Endothelial cell of umbilical vein (primary cell): ENCODE data around the gene CCDC177. TPM values are rescaled to one million over a fixed set of nuclear protein-coding genes. Genes with fewer than 3 reads are reported as not detected.

Experiments used
- BruUV-seq: library from RNA; stranded (reverse); fragments of 400-500 nt; replicated peaks from 2 replicates; lab custom pipeline; 2021; lab: Mats Ljungman, UMichigan
- CTCF ChIA-PET: fragments of 300-600, 350-600 bp; sonication (Branson Sonifier 250); formaldehyde crosslinking; loops from one replicate; lab custom pipeline; 2021; ENCODE audit warnings: antibody characterized with exemption, inconsistent platforms; lab: Charles Lee
- POLR2A ChIA-PET: fragments of 300-600, 350-600 bp; sonication (Branson Sonifier 250); formaldehyde crosslinking; loops from one replicate; lab custom pipeline; 2021; ENCODE audit warnings: antibody characterized with exemption, inconsistent platforms; lab: Charles Lee
- DNase-seq: peaks from one replicate; pipeline ENCODE4 v3.0.0-alpha.2; 2011; ENCODE audit warnings: low read depth, low spot score
- FAIRE-seq: peaks from 2 replicates; lab custom pipeline; 2011; peaks lifted over from hg19 to GRCh38; lab: Jason Lieb, UNC
- H2AFZ ChIP-seq: 2 replicates; pipeline ENCODE4 v1.6.0; 2012; ENCODE audit warnings: low read depth, low read length, control low read depth, inconsistent platforms
- H3K27ac ChIP-seq: 2 replicates; pipeline ENCODE4 v1.5.1; 2011; ENCODE audit warnings: low read depth, mild to moderate bottlenecking, control low read depth, low read length, moderate library complexity; ENCODE audit not compliant: insufficient read depth
- H3K27me3 ChIP-seq, 2 experiments: 2 replicates each; pipeline versions ENCODE4 v1.6.0 to v1.6.1; 2011; ENCODE audit warnings: low read length in 2 of 2, mixed read lengths in 1 of 2; ENCODE audit not compliant: control insufficient read depth in 2 of 2, insufficient read depth in 2 of 2
- H3K36me3 ChIP-seq, 2 experiments: 2 replicates in 1 of 2; 3 replicates in 1 of 2; pipeline ENCODE4 v1.5.1; 2011; ENCODE audit warnings: low read length in 2 of 2, mild to moderate bottlenecking in 1 of 2, moderate library complexity in 1 of 2; ENCODE audit not compliant: control insufficient read depth in 2 of 2, insufficient read depth in 2 of 2; ENCODE audit errors: extremely low read depth in 1 of 2
- H3K4me1 ChIP-seq: 3 replicates; pipeline ENCODE4 v1.5.1; 2011; ENCODE audit warnings: mild to moderate bottlenecking, low read length; ENCODE audit not compliant: control insufficient read depth, insufficient read depth; ENCODE audit errors: extremely low read depth
- H3K4me2 ChIP-seq: 2 replicates; pipeline ENCODE4 v1.6.1; 2011; ENCODE audit warnings: low read length, control low read depth, mixed read lengths; ENCODE audit not compliant: insufficient read depth
- H3K4me3 ChIP-seq, 3 experiments: fragments of 200-600 bp in 1 of 3; sonication (generic), shearing (Covaris generic) in 1 of 3; replicated peaks in 1 of 3; 2 replicates each; pipeline ENCODE4 v1.5.1; 2011 to 2016; ENCODE audit warnings: control low read depth in 3 of 3, low read length in 3 of 3, mild to moderate bottlenecking in 2 of 3, inconsistent platforms in 1 of 3, low read depth in 1 of 3, moderate library complexity in 1 of 3; ENCODE audit not compliant: insufficient read depth in 1 of 3
- H3K79me2 ChIP-seq: 2 replicates; pipeline ENCODE4 v1.6.0; 2012; ENCODE audit warnings: low read length, inconsistent platforms; ENCODE audit not compliant: control insufficient read depth, insufficient read depth
- H3K9ac ChIP-seq: replicated peaks from 2 replicates; pipeline ENCODE3; 2011; ENCODE audit warnings: low read length, control low read depth; ENCODE audit not compliant: insufficient read depth; ENCODE audit errors: extremely low read depth
- H3K9me1 ChIP-seq: replicated peaks from 3 replicates; pipeline ENCODE4 v1.6.0; 2011; ENCODE audit warnings: mild to moderate bottlenecking, low read length; ENCODE audit not compliant: control insufficient read depth, insufficient read depth; ENCODE audit errors: extremely low read depth
- H3K9me3 ChIP-seq: replicated peaks from 2 replicates; pipeline ENCODE4 v1.5.1; 2012; ENCODE audit warnings: low read length, inconsistent platforms; ENCODE audit not compliant: control insufficient read depth, insufficient read depth
- H4K20me1 ChIP-seq: replicated peaks from 2 replicates; pipeline ENCODE3; 2011; ENCODE audit warnings: mild to moderate bottlenecking, low read length; ENCODE audit not compliant: control insufficient read depth, insufficient read depth; ENCODE audit errors: extremely low read depth
- CTCF ChIP-seq, 2 donors: IDR thresholded peaks; 1 replicate in 1 of 2; 2 replicates in 1 of 2; pipeline ENCODE4 v1.5.1; 2011; ENCODE audit warnings: low read length in 2 of 2, mild to moderate bottlenecking in 2 of 2, moderate library complexity in 2 of 2, control low read depth in 1 of 2, inconsistent platforms in 1 of 2, low read depth in 1 of 2; ENCODE audit not compliant: insufficient read depth in 1 of 2; ENCODE audit errors: extremely low read depth in 1 of 2
- EZH2 ChIP-seq: IDR thresholded peaks from 2 replicates; pipeline ENCODE4 v1.6.1; 2012; ENCODE audit warnings: borderline replicate concordance, low read depth, mild to moderate bottlenecking, moderate library complexity, low read length, inconsistent platforms; ENCODE audit not compliant: severe bottlenecking
- FOS ChIP-seq: IDR thresholded peaks from 2 replicates; pipeline ENCODE4 v1.6.1; 2011; ENCODE audit warnings: mild to moderate bottlenecking, low read length, moderate library complexity, borderline replicate concordance; ENCODE audit not compliant: insufficient read depth
- GATA2 ChIP-seq: IDR thresholded peaks from 2 replicates; pipeline ENCODE4 v1.7.0; 2011; ENCODE audit warnings: low read depth, mild to moderate bottlenecking, moderate library complexity, mixed read lengths, low read length; ENCODE audit not compliant: insufficient read length, insufficient read depth
- JUN ChIP-seq: IDR thresholded peaks from 2 replicates; pipeline ENCODE4 v1.6.1; 2011; ENCODE audit warnings: borderline replicate concordance, low read depth; ENCODE audit not compliant: insufficient read length, insufficient read depth
- MAX ChIP-seq: IDR thresholded peaks from 2 replicates; pipeline ENCODE4 v1.6.1; 2011; ENCODE audit not compliant: insufficient read depth, insufficient read length
- MYC ChIP-seq: IDR thresholded peaks from one replicate; pipeline ENCODE4 v1.6.1; 2011; ENCODE audit warnings: mild to moderate bottlenecking, low read depth, low read length
- POLR2A ChIP-seq: IDR thresholded peaks from 2 replicates; pipeline ENCODE4 v1.6.1; 2012; ENCODE audit warnings: low read depth, mild to moderate bottlenecking, control low read depth, low read length
- POLR2AphosphoS5 ChIP-seq: IDR thresholded peaks from 2 replicates; pipeline ENCODE4 v1.6.1; 2012; ENCODE audit warnings: low read depth, mild to moderate bottlenecking, control low read depth, low read length, moderate library complexity; ENCODE audit not compliant: insufficient read depth
- dilution Hi-C: fragments of 300-500 bp; cut with MboI; formaldehyde crosslinking; loops from one replicate; pipeline ENCODE4 v1.15.0; 2019; ENCODE audit warnings: low sequenced_read_pairs; ENCODE audit not compliant: extremely low pct_ligation_motif_present
- intact Hi-C: fragments of 100-400 bp; cut with micrococcal nuclease; formaldehyde crosslinking; loops from one replicate; pipeline ENCODE4 v1.10.0; 2022
- polyA plus RNA-seq, 4 experiments: library from polyadenylated mRNA; depleted of rRNA in 3 of 4; stranded (reverse) in 3 of 4; unstranded in 1 of 4; fragments of >200 nt; gene quantifications; 2 replicates each; pipeline versions ENCODE4 v1.2.1 to v1.2.3, GENCODE V29; 2011 to 2012; ENCODE audit warnings: missing spikeins in 1 of 4
- total RNA-seq: library from RNA; stranded (reverse); gene quantifications from 2 replicates; pipeline ENCODE4 v1.2.3, GENCODE V29; 2021

Gene CCDC177
- total and polyA plus RNA-seq, 2 donors (not counting 3 experiments of a cell fraction or from before 2014, with no cell fraction given): not detected

- Histone ChIP-seq H3K27ac (no peak overlapping the region), H4K20me1 (no peaks in the 10 kb centered on the region), H3K9me3 (no peaks in the 10 kb centered on the region), H3K27me3 (peaks cover 66 to 85% of the 10 kb centered on the region in 2 experiments), H3K36me3 (no peaks in the 10 kb centered on the region), H3K4me1 (peaks cover 9% of the 10 kb centered on the region), H3K4me2 (no peak overlapping the region), H3K79me2 (no peaks in the 10 kb centered on the region), H2AFZ (peak overlapping the region; percentile 18), H3K9me1 (no peaks in the 10 kb centered on the region), H3K9ac (no peak overlapping the region), H3K4me3 (no peak overlapping the region)
- ChIA-PET POLR2A (no interaction called here), CTCF (interaction anchor here (0.9 to 2.8 kb wide), 6 partner anchors 9 to 36 kb away, joined by 3 to 14 read pairs (median 4); no protein-coding TSS in a partner anchor)
- FAIRE-seq (no peak), DNase-seq (no peak)
- BruUV-seq: no TSS peak
- TF ChIP-seq MYC: no peak
- intact Hi-C loops (no loop called here), dilution Hi-C loops (no loop called here)
Observed at GRCh38 chr14:69571449-69572029, 3.1 kb downstream of the CCDC177 start.

DNA sequence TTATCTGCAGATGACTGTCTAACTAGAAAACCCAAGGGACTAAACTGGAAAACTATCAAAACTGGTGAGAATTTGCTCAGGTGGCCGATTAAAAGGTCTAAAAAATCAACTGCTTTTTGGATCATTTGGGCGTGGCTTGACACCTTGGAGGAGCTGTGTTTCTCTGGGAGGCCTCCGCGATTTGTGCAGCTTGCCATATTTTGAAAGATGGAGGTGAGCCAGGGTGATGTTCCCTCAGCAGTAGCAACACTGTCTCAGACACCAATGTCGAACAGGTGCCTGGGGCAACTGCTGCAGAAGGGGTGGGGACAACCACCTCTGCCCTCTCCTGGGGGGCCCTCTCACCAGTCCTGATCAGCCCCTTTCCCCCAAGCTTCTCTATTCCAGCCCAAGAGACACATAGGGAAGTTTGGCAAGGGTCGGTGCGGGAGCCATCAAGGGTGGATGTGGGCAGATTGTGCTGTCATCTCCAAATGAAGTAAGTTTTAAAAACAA lies 3.8 kb downstream of the CCDC177 start:
- Histone ChIP-seq H3K9me1 (no peaks in the 10 kb centered on the region), H3K9ac (no peak overlapping the region), H3K4me2 (no peak overlapping the region), H2AFZ (no peak overlapping the region), H3K4me3 (no peak overlapping the region), H4K20me1 (no peaks in the 10 kb centered on the region), H3K36me3 (no peaks in the 10 kb centered on the region), H3K27ac (no peak overlapping the region), H3K4me1 (peaks cover 9% of the 10 kb centered on the region), H3K27me3 (peaks cover 66 to 82% of the 10 kb centered on the region in 2 experiments), H3K9me3 (no peaks in the 10 kb centered on the region), H3K79me2 (no peaks in the 10 kb centered on the region)
- ChIA-PET POLR2A (no interaction called here), CTCF (interaction anchor here (0.9 to 2.8 kb wide), 4 partner anchors 8 to 35 kb away, joined by 3 to 14 read pairs (median 8); no protein-coding TSS in a partner anchor)
- intact Hi-C loops: no loop called here
- no peak for DNase-seq
- TF ChIP-seq FOS (no peak), MAX (no peak), POLR2AphosphoS5 (no peak), CTCF (IDR thresholded peaks at IDR 0.05; ENCODE audit: extremely low read depth in 1 of 2, insufficient read depth in 1 of 2, low read depth in 1 of 2, low read length in 2 of 2) (no peak), JUN (no peak), EZH2 (no peak), MYC (no peak), POLR2A (no peak), GATA2 (no peak)
- no TSS peak for BruUV-seq
- dilution Hi-C loops: no loop called here
- no peak for FAIRE-seq
